ENCODE data around the gene CCNL2.

- TF ChIP-seq CTCF (conservative IDR thresholded peaks at IDR 0.05; ENCODE audit: low read depth in 2 of 2) (no peak), POLR2AphosphoS5 (IDR thresholded peaks at IDR 0.05; ENCODE audit: low read depth) (no peak), EZH2 (IDR thresholded peaks at IDR 0.05; ENCODE audit: low read depth, unreplicated experiment) (no peak)
Observed at GRCh38 chr1:1345384-1345783, 53.8 kb downstream of the CCNL2 start.
